Ishikawa (cell line): ENCODE results near the gene CAMTA2.

Experiments
- CEBPB ChIP-seq: IDR thresholded peaks from 2 replicates; pipeline ENCODE4 v1.6.1; 2012
- CREB1 ChIP-seq: IDR thresholded peaks from 2 replicates; pipeline ENCODE4 v1.6.1; 2012; ENCODE audit warnings: low read depth
- EGR1 ChIP-seq: IDR thresholded peaks from 2 replicates; pipeline ENCODE4 v1.6.1; 2012
- EP300 ChIP-seq: IDR thresholded peaks from 2 replicates; pipeline ENCODE4 v1.6.1; 2012; ENCODE audit warnings: borderline replicate concordance
- FOXM1 ChIP-seq: IDR thresholded peaks from 2 replicates; pipeline ENCODE4 v1.6.1; 2012; ENCODE audit warnings: low read depth, borderline replicate concordance
- MAX ChIP-seq: IDR thresholded peaks from 2 replicates; pipeline ENCODE4 v1.6.1; 2012
- NFIC ChIP-seq: IDR thresholded peaks from 2 replicates; pipeline ENCODE4 v1.6.1; 2012
- RAD21 ChIP-seq: IDR thresholded peaks from 2 replicates; pipeline ENCODE4 v1.6.1; 2012; ENCODE audit warnings: low read depth
- REST ChIP-seq: IDR thresholded peaks from 2 replicates; pipeline ENCODE4 v1.6.1; 2012; ENCODE audit warnings: low read depth, mild to moderate bottlenecking
- TAF1 ChIP-seq: IDR thresholded peaks from 2 replicates; pipeline ENCODE4 v1.6.1; 2012; ENCODE audit warnings: low read depth, mild to moderate bottlenecking
- TCF12 ChIP-seq: IDR thresholded peaks from 2 replicates; pipeline ENCODE4 v1.6.1; 2012; ENCODE audit warnings: low read depth
- TEAD4 ChIP-seq: IDR thresholded peaks from 2 replicates; pipeline ENCODE4 v1.6.1; 2012
- USF1 ChIP-seq: IDR thresholded peaks from 2 replicates; pipeline ENCODE4 v1.6.1; 2012
- YY1 ChIP-seq: IDR thresholded peaks from 2 replicates; pipeline ENCODE4 v1.6.1; 2012; ENCODE audit warnings: low read depth
- ZBTB7A ChIP-seq: IDR thresholded peaks from 2 replicates; pipeline ENCODE4 v1.6.1; 2012; ENCODE audit warnings: low read depth

Gene CAMTA2

GRCh38 chr17:4941319-4941610, 46.2 kb downstream of the CAMTA2 start:
- TF ChIP-seq MAX (no peak), NFIC (no peak), CREB1 (no peak), ZBTB7A (no peak), FOXM1 (no peak), RAD21 (no peak), YY1 (no peak), EGR1 (no peak), TAF1 (no peak), REST (no peak)

GRCh38 chr17:4940555-4941318, 46.7 kb downstream of the CAMTA2 start:
- no peak for TF ChIP-seq CEBPB
- no peak for TF ChIP-seq TEAD4
- no peak for TF ChIP-seq MAX
- no peak for TF ChIP-seq EGR1
- no peak for TF ChIP-seq EP300
- no peak for TF ChIP-seq TCF12
- no peak for TF ChIP-seq CREB1
- TF ChIP-seq TAF1 = no peak; the same call in none of the 2 replicates
- no peak for TF ChIP-seq REST
- no peak for TF ChIP-seq ZBTB7A
- no peak; the same call in 1 of the 2 replicates for TF ChIP-seq FOXM1
- TF ChIP-seq YY1 = no peak
- no peak for TF ChIP-seq RAD21
- TF ChIP-seq NFIC = no peak
- no peak for TF ChIP-seq USF1

- no peak for TF ChIP-seq NFIC
- no peak for TF ChIP-seq ZBTB7A
- peak; percentile 74 for TF ChIP-seq MAX
- no peak for TF ChIP-seq EGR1
- peak; percentile 48; the same call in 1 of the 2 replicates for TF ChIP-seq FOXM1
- TF ChIP-seq REST = no peak
- TF ChIP-seq RAD21 = no peak; the same call in 1 of the 2 replicates
- no peak for TF ChIP-seq TEAD4
- no peak for TF ChIP-seq EP300
- TF ChIP-seq CEBPB = no peak
- TF ChIP-seq TCF12 = peak; percentile 11; the same call in 1 of the 2 replicates
- TF ChIP-seq CREB1 = no peak
- peak; percentile 88 for TF ChIP-seq TAF1
- peak; percentile 85 for TF ChIP-seq YY1
- 0 out of 2 replicates have a peak, but pooled peaks have one; percentile 14 for TF ChIP-seq USF1
These were observed 47.5 kb downstream of the CAMTA2 start, which contains the start of the genes RNF167 and SLC25A11 for GRCh38 chr17:4939796-4940554. Gene RNF167 (plus strand): TSS chr17:4940268. CDS start chr17:4940910, 642 bp downstream. Gene SLC25A11 (minus strand): TSS chr17:4940046. CDS start chr17:4939910, 136 bp downstream.
